ENCODE measurements around the gene CCSER2.

The CCSER2 gene

DNA sequence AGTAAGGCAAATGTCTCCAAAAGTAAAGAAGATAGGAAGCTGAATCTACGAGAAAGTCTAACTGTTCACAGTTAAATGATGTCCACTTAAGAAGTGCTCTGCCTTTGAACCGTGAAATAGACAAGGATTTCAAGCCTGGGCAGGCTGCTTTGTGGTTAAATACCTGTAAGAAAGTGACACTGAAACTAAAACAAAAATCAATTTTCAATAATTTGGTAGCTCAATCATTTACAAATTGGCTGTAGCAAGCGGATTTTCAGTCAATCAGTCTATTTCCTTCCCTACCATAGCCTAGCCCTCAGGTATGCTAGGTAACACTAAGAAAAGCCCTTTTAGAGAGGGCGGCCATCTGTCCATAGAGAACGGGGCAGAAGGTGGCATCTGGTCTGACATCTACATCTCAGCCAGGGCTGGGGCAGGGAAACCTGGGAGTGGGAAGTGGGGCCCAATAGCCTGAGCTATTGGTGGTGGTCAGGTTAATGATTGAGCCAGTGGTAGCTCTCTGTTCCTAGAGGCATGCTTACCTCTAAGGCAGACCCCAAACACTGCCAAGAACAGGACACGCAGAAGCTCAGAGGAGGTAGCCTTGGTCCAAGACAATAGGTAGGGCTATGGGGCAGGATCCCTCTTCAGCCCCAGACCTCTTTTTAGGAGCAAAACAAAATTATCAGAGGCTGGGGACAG is 223.2 kb downstream of the CCSER2 start:
- DNase-seq = no peak

DNA sequence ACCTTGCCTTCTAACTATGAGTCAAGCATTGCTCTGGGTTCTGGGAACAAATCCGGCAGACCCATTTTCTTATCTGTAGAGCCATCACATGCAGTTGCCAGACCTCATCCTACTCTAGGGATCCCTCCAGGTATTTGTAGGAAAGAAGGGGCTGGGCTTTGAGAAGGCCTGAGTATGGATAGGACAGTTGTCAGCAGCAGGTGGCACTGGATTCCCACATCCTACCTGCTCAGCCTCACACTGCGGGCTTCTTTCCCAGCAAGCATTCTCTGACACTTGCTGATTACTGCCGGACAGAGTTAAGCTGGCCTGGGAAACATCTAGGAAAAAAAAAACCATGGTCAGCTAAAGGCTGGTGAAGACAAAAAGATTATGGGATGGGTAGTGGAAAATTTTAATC is 224.1 kb downstream of the CCSER2 start:
- DNase-seq = no peak

DNA sequence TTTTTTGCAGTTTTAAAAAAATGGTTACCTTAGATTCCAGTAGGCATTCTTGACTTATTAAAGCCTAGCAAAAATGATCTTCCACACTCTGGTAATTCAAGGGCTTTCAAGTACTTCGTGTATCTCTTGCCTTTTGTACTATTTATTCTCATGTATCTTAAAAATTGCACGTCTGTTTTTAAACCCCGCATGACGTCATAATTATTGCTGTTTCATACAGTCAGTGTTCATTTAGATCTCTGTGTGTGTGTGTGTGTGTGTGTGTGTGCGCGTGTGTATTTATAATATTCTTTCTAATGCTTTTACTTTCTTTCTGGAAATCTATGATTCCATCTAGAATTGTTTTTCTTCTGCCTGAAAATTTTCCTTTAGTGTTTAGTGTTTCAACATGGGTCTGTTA is 234.2 kb downstream of the CCSER2 start:
- no peak for DNase-seq

DNA sequence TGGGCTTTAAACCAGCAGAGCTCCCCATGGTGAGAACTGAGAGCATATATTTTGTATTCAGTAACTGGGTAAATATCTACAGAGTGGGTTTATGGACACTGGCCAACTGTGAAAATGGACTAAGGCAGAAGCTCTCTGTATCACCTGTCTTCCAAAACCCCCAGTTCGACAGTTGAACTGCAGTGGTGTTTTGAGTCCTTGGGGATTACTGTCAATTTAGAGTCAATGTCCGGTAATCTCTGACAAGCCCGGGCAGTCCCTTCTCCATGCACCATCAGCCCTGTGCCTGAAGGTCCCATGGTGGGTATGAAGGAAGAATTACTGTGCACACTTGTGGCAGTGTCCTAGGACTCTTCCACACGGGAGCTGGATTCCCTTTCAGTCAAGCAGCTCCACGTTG is 235.0 kb downstream of the CCSER2 start:
- no peak for DNase-seq

DNA sequence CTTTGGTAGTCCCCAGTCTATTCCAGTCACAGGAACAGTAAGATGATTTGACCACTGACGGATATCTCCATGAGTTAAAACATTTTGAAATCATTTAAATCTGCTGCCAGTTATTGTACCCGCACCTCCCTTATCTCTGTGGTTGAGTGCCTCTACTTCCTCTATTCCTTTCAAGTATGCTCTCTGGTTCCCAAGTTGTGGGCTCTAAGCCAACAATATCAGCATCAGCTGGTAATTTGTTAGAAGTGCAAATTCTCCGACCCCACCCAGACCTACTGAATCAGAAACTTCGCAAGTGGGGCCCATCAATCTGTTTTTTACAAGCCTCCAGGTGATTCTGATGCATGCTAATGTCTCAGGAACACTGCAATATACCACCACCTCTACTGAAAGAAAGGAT is 235.5 kb downstream of the CCSER2 start:
- DNase-seq = no peak

DNA sequence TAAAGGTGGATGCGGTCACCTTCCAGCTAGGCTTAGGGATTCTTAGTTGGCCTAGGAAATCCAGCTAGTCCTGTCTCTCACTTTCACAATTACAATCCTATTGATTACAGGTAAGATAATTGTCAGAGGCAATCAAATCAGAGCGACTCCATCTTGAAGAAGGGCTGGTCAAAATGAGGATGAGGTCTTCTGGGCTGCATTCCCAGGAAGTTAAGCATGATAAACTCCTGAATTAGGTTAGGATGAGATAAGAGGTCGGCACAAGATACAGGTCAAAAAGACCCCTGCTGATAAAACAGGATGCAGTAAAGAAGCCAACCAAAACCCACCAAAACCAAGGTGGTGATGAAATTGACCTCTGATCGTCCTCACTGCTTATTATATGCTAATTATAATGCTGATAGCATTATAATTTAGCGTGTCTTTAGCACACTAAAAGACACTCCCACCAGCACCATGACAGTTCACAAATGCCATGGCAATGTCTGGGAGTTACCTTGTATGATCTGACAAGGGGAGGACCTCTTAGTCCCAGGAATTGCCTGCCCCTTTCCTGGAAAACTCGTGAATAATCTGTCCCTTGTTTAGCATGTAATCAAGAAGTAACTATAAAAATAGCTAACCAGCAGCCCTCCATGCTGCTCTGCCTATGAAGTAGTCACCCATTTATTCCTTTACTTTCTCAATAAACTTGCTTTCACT is 237.6 kb downstream of the CCSER2 start:
- no peak for DNase-seq

DNA sequence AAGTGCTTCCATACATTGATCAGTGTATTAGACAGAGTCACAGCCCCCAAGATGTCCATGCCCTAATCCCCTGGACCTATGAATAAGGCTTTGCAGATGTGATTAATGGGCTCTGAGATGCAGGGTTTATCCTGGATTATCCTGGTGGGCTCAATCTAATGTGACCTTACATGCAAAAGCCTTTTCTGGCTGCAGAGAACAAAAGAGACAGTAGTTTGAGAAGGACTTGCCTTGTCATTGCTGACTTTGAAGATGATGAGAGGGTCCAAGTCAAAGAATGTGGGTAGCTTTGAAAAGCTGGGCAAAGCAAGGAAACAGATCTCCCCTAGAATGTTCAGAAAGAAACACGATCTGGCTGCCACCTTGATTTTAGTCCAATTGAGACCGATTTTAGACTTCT is 238.7 kb downstream of the CCSER2 start:
- no peak for DNase-seq

All from NCI-H446 treated with DMSO at 0.1 percent for 48 hours (cell line).